GM19351 (cell line): ENCODE measurements around the gene FLT4.
A peak's percentile ranks its signal among the peaks of the same experiment; 100 is the strongest.

Experiments
- ATAC-seq: cut with Tn5 transposase; IDR thresholded peaks from one replicate; pipeline ENCODE4 v1.9.1; 2021; ENCODE audit warnings: mild to moderate bottlenecking, moderate library complexity; ENCODE audit not compliant: unreplicated experiment

Gene FLT4

DNA sequence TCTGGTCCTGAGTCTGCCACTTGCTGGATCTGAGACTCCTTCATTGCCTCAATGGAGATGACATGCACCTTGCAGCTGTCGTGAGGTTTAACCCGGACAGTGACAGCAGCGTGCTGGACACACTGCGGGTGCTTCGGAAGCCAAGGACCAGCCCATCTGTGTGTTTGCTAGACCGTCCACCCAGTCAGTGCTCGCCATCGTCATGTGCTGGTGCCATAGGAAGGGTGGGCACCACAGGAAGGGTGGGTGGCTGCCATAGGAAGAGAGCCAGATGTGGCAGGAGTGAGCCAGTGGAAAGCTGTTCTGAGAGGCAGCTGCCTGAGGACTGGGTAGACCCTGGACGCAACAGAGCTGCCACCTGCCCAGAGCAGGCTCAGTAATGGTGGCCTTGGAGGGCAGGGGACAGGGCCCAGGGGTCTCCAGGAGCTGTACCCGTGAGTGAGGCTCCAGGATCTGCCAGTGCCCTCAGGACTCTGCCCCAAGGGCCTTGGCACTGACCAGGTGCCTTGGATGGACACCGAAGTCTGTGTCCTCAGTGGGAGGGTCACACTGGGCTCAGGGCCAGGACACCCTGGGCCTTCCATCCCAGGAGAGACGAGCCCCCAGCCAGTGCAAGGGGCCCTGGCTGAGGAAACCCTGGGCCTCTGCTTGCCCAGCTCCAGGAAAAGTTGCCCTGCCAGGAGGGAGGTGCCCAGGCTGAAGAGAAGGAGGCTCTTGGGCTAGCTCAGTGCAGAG lies 21.8 kb downstream of the FLT4 start:
- no peak for ATAC-seq

DNA sequence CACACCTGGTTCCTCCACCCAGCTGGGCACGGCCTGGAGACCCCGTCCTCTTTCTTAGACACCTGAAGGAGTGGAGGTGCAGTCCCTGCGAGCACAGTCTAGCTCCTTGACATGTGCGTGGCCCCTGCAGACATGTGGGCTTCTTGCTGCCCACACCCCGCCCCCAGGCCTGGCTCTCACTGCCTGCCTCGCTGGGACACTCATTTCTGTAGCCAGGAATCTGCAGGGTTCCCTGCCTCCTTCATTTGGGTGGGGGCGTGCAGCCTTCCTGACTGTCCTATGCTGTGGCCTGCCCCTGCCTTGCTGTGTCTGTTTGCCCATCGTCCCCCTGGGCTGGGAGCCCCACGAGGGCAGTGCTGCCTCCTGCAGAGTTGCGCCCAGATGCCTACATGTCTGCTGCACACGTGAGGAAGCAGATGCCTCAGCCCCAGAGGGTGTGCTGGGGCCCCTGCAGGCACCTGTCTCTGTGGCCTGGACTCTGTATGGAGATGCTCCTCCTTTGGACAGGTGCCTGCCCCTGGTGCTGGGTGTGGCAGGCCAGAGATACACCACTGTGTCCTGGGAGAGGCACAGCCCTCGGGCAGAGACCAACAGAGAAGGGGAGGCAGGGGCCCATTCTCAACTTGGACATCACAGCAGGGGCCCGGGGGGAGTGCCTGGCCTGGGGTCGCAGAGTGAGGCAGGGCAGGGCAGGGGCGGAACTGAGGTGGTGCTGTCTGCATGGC lies 22.6 kb downstream of the FLT4 start:
- ATAC-seq = no peak

DNA sequence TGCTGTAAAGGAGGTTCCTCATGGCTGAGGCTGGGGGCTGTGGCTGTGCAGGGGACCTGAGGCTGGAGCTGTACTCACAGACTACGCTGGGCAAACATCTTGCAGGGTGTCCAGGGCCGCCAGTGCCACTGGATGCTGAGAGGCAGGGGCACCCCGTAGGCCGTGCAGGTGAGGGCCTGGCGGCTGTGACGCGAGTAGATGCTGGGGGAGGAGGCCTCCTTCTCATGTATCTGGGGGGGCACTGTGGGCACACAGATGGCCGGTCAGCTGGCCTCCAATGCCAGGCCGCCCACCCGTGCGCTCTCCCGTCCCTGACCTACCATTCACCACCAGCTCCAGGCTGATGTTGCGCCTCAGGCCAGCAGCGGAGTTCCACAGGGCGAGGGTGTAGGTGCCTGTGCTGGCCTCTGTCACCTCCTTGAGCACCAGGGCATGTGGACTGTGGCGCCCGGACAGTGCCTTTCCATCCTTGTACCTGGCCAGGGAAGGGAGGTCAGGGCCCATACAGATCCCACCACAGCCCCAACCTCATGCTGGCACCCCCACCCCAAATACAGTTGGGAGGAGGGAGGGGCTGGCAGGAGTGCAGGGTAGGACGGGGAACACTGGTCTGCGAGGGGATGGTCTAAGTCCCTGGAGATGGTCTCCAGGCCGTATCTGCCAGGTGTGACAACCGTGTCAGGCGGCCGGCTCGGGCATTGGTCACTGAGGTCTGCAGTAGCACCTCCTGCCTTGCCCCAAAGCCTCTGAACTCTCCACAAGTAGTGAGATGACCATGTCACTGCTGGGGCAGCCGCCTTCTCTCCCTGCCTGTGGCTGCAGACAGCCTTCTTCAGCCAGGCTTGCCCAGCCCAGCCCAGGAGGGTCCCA lies 23.4 kb downstream of the FLT4 start:
- no peak for ATAC-seq

DNA sequence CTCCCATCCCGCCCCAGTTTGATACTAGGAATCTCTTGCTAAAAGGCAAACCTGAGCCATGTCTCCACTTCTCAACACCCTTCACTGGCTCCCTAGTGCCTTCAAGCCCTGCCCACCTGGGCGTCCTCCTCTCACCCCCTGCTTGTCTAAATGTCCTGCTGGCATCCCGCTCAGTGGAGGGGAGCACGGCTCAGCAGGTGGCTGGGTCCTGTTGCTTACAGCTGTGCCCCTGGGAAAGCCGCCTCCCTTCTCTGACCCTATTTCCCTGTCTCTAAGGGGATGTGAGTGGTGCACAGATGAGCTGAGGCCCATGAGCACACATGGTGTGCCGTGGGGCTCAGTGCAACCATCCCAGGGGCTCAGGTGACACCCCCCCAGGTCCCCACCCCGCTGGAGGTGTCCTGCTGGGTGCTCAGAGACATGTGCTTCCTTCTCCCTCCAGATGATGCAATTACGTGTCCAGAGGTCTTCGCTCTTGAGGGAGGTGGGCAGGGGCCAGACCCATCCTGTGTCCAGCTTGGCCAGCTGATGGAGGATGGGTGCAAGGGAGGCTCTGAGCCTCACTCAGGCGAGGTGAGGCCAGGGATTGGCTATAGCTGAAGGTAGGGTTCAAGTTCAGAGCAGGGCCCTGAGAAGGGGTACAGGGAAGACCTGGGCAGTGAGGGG lies 24.1 kb downstream of the FLT4 start:
- ATAC-seq = no peak

DNA sequence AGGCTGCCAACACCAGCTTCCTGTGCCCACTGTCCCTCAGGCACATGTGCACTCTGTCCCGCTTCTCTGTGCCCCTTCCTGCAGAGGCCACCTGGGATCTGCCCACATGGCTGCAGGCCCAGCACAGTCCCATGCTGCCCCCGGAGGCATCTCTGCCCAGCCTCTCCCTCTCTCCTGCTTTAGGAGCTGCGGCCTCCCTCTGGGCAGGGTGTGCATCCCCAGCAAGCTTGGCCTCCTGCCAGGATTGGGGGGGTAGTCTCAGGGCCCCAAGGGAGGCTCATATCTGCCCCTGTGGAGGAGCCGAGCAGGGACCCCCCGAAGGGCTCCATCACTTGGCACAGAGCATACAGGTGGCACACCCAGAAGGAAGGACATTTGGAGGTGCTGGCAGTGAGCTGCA lies 24.8 kb downstream of the FLT4 start:
- ATAC-seq = no peak

DNA sequence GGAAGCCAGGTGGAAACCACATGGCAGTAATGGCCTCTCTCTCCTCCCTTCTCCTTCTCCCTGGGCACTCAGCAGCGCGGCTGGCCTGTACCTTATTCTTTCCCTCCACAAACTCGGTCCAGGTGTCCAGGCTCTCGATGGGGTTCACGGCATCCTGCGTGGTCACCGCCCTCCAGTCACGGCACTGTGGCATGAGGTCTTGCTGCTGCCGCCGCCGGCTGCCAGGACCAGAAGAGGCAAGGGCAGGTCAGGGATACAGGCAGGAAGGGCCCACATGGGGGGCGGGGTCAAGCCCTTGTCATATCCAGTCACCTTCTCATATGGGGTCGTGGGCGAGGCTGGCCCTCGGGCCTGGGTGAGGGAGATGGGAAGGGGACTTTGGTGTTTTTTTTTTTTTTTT lies 25.6 kb downstream of the FLT4 start:
- ATAC-seq = no peak

DNA sequence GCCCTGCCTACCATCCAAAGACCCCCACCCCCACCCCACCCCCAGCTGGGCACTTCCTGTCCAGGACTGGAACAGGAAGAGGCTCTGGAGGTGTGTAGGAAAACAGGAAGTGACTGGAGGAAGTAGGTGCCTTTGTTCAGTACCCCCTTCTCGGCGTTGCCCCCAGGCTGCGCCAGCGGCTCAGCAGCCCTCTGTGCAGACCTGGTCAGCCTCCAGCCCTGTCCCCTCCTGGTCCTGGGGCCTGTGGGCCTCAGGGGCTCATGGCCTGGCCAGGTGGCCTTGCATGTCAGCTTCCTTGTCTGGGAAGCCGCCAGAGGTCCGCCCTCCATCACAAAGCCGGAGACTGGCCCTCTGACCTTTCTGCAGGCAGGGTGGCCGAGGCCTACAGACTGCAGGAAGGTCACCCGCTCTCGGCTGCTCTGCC lies 26.0 kb downstream of the FLT4 start:
- ATAC-seq = no peak

DNA sequence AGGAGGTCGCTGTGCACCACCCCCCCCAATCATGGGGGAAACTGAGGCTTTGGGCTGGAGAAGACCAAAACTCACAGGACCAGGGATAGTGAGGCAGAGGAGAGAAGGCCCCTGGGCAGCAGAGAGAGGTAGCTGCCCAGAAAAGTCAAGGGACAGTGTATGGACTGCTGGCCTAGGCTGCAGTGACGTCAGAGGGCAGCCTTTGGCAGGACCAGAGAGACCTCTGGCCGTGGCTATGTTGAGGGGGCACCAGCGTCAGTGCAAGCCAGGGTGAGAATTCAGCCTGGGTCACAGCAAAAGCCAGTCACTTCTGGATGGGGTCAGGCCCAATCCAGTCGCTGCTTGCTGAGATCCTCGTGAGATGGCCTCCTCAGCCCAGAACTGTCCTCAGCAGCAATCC lies 26.5 kb downstream of the FLT4 start:
- ATAC-seq = no peak

DNA sequence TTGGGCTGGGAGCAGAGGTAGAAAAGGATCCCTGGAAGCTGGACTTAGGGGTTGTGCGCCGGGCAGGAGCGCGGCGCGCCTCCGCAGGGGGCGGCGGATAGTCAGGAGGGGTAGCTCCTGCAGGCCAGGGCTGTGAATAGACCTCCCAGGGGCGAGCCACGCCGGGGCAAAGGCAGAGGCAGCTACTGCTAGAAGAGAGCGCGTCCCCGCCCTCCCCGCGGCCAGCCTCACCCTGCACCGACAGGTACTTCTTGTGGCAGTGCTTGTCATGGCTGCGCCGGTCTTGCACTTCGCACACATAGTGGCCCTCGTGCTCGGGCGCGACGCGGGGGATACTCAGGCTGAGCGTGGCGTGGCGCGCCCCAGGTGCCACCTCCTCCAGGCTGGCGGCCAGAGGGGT lies 28.1 kb downstream of the FLT4 start:
- no peak for ATAC-seq

DNA sequence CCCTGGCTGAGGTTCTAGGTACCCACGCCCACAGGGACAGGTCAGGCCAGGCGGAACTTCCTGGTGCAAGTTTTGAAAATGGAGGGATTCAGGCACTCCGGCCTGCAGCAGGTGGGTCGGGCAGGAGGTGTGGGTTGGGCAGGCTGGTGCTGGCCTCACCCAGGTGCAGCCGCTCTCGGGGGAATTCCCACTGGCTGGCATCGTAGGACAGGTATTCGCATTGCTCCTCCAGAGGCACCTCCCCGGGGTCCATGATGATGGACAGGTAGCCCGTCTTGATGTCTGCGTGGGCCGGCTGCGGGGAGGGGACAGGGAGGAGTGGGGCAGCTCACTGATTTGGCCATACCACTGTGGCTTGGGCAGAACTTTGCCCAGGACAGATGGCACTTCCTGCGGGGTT lies 29.4 kb downstream of the FLT4 start:
- ATAC-seq = no peak

DNA sequence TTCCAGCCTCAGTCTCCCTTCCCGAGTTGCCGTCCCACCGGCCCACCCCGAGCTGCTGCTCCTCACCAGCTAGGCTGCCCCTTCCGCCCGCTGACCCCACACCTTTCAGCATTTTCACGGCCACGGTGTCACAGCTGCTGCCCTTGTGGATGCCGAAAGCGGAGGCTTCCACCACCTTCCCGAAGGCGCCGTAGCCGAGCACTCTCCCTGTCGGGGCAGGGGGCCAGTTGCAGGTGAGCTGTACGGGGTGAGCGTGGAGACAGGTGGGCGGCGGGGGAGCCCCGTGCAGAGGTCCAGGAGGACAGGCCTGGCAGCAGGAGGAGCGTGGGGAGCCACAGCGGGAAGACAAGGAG lies 29.9 kb downstream of the FLT4 start:
- ATAC-seq = no peak

DNA sequence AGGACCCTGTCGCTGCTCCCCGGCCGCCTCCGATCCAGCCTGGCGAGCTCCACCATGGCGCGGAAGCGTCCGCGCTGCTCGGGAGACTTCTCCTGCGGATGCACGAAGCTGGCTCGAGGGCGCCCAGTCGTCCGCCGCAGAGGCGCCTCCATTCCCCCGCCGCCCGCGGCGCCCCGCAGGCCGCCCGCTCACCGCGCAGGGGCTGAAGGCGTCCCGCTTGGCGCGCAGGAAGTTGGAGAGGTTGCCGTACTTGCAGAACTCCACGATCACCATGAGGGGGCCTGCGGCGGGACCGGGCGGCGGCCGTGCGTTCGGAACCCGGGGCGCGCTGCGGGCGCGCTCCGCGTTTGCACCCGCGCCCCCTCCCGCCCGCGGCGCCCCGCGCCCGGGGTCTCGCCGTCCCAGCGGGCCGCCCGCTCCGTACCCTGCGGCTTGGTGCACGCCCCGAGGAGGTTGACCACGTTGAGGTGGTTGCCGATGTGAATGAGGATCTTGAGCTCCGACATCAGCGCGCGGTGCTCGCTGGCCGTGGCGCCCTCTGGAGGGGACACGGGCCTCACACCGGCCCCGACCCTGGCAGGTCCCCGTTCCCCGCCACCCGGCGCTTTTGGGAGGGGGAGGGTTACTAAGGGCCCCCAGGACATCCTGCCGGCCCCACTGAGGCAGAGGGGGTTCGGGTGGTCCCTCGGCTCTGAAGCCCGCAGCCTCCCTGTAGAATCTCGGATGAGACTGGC lies 30.4 kb downstream of the FLT4 start:
- peak; percentile 68 for ATAC-seq

DNA sequence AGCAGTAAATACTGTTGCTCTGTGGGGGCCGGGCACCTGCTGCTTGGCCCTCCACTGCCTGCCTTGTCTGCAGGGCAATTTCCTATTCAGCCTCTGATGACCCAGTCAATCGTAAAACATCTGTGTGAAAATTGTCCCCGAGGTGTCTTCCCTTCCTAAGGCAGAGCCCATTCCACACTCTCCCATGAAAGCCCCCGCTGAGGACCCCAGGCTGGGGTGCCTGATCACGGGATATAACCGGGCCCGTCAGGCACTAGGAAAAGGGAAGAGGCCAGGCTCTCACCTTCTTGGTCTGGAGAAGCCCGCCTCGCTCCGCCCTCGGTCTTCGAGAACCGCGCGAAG lies 30.9 kb downstream of the FLT4 start:
- ATAC-seq = no peak

DNA sequence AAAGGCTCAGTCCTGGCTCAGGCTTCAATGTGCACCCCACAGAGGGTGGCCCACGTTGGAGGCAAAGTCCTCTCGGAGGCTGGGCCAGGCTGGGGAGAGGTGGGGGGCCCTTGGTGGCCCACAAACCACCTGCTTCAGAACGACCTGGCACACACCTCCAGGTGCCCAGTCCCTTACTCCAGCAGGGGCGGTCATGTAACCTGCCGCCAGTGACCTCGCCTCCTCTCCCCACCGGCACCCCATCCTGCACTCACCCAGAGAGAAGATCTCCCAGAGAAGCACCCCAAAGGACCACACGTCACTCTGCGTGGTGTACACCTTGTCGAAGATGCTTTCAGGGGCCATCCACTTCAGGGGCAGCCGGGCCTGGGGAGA lies 35.6 kb downstream of the FLT4 start:
- ATAC-seq = no peak

DNA sequence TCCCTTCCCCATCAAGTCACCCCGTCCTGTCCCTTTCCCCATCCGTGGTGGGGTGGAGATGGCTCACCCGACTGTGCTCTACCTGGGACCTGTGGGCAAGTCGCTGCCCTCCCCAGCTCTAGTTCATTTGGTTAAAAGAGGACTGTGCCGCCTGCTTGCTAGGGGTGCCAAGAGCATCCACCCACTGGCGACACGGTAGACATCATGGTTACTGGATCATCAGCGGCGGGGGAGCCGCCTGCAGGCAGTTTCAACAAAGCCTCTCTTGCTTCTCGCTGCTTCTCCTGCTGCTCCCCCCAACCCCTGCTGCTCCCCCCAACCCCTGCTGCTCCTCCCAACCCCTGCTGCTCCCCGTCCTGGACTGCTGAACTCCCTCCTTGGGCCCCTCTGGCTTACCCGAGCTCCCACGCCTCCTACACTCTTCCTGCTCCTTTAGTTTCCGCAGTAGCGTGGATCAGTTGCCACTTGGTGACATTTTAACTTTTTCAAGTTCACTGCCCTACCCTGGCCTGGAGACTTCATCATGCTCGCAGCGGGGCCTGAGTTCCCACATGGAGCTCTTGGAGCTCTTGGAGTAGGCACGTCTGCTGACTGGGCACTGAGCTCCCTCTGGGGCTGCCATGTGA lies 36.1 kb downstream of the FLT4 start:
- no peak for ATAC-seq

DNA sequence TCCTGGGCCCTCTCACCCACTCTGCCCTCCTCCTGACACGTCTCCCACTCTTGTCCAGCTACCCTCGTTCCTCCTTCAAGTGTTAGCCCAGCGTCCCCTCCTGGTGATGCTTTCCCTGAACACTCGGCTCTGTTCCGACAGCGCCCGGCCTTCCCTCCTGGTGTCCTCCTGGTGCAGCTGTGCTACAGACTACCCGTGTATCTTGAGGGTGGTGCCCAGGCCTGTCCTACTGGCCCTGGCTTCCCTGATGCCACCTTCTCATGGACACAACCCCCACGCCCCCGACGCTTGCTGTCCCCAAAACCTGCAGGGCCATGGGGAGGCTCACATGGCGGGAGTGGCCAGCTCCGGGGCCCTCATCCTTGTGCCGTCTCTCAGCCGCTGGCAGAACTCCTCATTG lies 36.7 kb downstream of the FLT4 start:
- no peak for ATAC-seq

DNA sequence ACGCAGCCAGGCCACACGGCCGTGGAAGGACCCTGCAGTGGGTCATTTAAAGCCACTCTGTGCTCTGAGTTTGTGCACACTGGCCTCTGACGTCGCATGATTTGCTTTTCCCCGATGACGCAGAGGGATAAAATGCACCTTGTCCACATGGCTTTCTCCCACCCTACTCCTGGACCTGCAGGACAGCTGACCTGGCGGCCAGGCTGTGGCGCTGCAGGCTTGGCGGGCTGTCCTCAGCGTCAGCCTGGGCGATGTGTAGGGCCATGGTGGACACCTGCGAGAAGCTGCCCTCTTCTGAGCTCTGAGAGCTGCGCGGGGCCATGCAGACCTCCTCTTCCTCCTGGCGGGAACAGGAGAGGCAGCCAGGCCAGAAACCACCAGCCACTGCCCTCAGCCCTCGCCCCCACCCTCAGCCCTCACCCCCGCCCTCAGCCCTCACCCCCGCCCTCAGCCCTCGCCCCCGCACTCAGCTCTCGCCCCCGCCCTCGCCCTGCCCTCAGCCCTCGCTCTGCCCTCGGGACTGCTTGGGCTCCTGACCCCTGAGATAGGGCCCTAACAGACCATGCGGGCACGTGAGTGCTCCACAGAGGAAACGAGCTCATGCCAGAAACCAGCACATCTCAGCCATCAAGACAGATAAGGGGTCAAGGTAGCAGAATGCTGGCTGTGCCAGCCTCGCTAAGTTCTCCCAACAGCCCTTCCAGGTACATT lies 38.1 kb downstream of the FLT4 start:
- no peak for ATAC-seq

DNA sequence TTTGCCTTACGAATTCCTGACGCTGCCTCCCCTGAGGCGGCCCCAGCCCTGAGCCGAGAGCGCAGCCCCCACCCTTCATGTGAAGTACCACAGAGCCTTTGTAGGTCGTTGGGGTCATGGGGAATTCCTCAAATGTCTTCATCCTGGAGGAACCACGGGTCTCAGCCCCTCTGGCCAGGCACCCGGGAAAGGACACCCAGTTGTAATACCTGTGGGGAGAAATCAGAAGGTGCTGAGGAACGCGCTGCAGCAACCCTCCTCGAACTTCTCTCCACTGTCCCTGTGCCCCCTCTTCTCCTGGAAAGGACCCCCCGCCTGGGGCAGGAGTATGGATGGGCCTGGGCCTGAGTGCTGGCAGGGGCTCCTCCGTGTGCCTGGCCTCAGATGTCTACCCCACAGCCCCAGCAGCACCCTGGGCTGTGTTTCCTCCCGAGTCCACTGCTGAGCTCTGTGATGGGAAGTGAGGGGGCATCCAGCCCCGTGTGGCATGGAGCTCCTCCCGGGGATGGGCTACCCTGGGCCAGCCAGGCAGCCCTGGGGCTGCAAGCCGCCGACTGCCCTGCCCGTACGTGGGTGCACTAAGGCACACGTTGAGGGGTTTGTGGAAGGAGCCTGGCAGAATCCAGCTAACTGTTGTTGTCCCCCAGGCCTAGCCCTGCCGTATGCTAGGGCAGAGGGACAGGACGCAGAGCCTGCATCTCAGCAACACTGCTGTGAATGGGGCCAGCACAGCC lies 39.4 kb downstream of the FLT4 start:
- ATAC-seq = no peak

DNA sequence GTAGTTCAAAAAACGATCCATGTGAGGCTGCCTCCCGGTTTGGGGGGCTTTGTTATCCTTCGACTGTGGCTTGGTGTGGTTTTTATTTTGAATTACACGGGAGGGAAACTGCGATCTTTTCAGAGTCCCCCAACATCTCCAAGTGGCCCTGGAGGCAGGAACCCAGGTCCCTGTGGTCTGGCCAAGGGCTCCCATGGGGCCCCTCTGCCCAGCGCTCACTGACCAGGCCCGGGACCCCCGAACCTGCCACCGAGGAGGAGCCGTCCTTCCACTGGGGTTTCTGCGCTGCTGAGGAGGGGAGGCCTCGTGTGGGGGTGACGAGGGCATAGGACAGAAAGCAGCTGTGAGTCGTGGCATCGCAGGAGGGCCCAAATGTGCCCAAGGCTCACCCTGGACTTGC lies 40.0 kb downstream of the FLT4 start:
- ATAC-seq = no peak
